Measurements from ENCODE around the gene ZFAND3. TPM values are rescaled to one million over a fixed set of nuclear protein-coding genes. Genes with fewer than 3 reads are reported as not detected.

Gene ZFAND3
- total RNA-seq, 3 donors from 2014 or later = 34.1 to 53.0 (median 36.0) TPM

DNA sequence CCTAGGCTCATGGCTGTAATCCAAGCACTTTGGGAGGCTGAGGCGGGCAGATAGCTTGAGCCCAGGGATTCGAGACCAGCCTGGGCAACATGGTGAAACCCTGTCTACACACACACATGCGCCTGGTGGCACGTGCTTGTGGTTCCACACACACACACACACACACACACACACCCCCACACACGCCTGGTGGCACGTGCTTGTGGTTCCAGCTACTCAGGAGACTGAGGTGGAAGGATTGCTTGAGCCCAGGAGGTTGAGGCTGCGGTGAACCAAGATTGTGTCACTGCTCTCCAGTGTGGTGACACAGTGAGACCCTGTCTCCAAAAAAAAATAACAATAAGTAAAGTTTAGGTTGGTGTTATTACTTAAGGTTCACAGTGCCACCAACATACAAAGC lies 165.8 kb downstream of the ZFAND3 start:
- no peaks in the 10 kb centered on the region for H3K36me3 ChIP-seq
- TF ChIP-seq POLR2AphosphoS5 (IDR thresholded peaks at IDR 0.05) = no peak
- TF ChIP-seq POLR2A (IDR thresholded peaks at IDR 0.05) = no peak
- TF ChIP-seq, protein P1, sequence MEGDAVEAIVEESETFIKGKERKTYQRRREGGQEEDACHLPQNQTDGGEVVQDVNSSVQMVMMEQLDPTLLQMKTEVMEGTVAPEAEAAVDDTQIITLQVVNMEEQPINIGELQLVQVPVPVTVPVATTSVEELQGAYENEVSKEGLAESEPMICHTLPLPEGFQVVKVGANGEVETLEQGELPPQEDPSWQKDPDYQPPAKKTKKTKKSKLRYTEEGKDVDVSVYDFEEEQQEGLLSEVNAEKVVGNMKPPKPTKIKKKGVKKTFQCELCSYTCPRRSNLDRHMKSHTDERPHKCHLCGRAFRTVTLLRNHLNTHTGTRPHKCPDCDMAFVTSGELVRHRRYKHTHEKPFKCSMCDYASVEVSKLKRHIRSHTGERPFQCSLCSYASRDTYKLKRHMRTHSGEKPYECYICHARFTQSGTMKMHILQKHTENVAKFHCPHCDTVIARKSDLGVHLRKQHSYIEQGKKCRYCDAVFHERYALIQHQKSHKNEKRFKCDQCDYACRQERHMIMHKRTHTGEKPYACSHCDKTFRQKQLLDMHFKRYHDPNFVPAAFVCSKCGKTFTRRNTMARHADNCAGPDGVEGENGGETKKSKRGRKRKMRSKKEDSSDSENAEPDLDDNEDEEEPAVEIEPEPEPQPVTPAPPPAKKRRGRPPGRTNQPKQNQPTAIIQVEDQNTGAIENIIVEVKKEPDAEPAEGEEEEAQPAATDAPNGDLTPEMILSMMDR (IDR thresholded peaks at IDR 0.05) = no peak

DNA sequence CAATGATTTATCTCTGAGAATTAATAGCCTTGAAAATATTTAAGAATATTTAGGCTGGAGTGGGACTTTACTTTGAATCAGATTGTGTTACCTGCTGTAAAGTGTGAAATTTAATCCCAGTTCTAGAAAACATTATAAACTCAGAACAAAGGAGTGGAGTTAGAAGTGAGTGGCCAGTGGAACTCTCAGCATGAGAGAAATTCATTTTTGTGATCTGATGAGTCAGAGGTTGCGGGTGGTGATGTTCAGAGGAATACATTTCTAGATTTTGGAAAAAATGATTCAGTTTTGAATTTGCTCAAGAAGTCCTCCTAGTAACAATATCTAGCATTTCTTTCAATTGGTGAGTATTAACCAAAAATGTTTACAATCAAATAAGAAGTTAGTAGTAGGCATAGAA lies 167.5 kb downstream of the ZFAND3 start:
- no peak overlapping the region for H3K4me3 ChIP-seq
- TF ChIP-seq, protein P1 (IDR thresholded peaks at IDR 0.05) = no peak
- TF ChIP-seq POLR2AphosphoS5 (IDR thresholded peaks at IDR 0.05) = no peak
- TF ChIP-seq POLR2A (IDR thresholded peaks at IDR 0.05) = no peak
- no peaks in the 10 kb centered on the region for H3K4me1 ChIP-seq
- intact Hi-C loops (cut with DNase I; ENCODE audit: low total_unique reads) = no loop called here
- no peaks in the 10 kb centered on the region for H3K36me3 ChIP-seq
- H3K27me3 ChIP-seq = no peaks in the 10 kb centered on the region
- H3K27ac ChIP-seq = no peak overlapping the region
- no peak for DNase-seq (ENCODE audit: low spot score in 2 of 2)
- no peaks in the 10 kb centered on the region for H3K9me3 ChIP-seq

More for the DNA sequence above, 165.8 kb downstream of the ZFAND3 start:
- Histone ChIP-seq H3K4me1 (no peaks in the 10 kb centered on the region), H3K27ac (no peak overlapping the region), H3K4me3 (no peak overlapping the region), H3K9me3 (no peaks in the 10 kb centered on the region), H3K27me3 (no peaks in the 10 kb centered on the region)
- intact Hi-C loops (cut with DNase I; ENCODE audit: low total_unique reads) = no loop called here
- DNase-seq (ENCODE audit: low spot score in 2 of 2) = no peak

DNA sequence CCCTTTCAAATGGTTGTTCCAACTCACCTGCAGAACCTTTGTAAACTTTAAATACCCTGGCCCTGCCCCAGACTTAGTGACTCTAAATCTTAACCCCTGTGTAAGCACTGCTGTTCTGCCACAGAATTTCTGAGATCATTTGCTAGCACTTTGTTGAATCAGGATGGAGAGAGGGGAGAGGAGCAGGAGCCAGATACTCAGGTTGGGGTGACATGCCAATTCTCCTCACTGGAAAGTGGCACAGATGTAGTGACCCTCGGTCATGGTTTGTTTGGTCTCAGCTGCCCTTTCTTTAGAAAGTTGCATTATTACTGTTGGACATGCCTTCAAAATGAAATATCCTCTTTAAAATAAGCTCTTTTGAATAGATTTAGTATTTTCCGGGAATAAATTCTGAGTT lies 168.0 kb downstream of the ZFAND3 start:
- H3K27ac ChIP-seq = no peak overlapping the region
- no peaks in the 10 kb centered on the region for H3K36me3 ChIP-seq
- H3K27me3 ChIP-seq = no peaks in the 10 kb centered on the region
- TF ChIP-seq POLR2A (IDR thresholded peaks at IDR 0.05) = no peak
- TF ChIP-seq, protein P1 (IDR thresholded peaks at IDR 0.05) = no peak
- TF ChIP-seq POLR2AphosphoS5 (IDR thresholded peaks at IDR 0.05) = no peak
- no peaks in the 10 kb centered on the region for H3K9me3 ChIP-seq
- no peak overlapping the region for H3K4me3 ChIP-seq
- no peaks in the 10 kb centered on the region for H3K4me1 ChIP-seq
- intact Hi-C loops (cut with DNase I; ENCODE audit: low total_unique reads) = no loop called here
- no peak for DNase-seq (ENCODE audit: low spot score in 2 of 2)

DNA sequence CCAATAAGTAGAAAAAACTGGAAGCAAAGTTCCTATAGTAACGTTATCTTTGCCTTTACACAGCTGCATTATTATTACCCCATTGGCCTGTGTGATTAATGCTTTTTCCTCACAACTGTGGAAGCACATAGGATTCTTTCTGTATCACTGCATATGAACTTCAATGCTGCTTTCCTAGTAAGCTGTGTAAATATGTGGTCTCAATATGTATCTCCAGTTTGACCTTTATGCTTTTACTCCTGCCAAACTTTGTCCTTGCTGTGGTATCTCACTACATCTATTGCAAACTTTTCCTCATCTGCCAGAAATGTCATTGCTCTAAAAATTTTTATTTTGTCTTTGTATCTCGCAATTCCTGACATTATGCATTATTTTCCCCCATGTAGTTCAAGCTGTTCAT lies 168.6 kb downstream of the ZFAND3 start:
- Histone ChIP-seq H3K4me1 (no peaks in the 10 kb centered on the region), H3K27ac (no peak overlapping the region), H3K9me3 (no peaks in the 10 kb centered on the region), H3K27me3 (no peaks in the 10 kb centered on the region), H3K4me3 (no peak overlapping the region), H3K36me3 (no peaks in the 10 kb centered on the region)
- TF ChIP-seq POLR2A (IDR thresholded peaks at IDR 0.05) = no peak
- TF ChIP-seq POLR2AphosphoS5 (IDR thresholded peaks at IDR 0.05) = no peak
- TF ChIP-seq, protein P1 (IDR thresholded peaks at IDR 0.05) = no peak
- intact Hi-C loops (cut with DNase I; ENCODE audit: low total_unique reads) = no loop called here
- no peak for DNase-seq (ENCODE audit: low spot score in 2 of 2)

DNA sequence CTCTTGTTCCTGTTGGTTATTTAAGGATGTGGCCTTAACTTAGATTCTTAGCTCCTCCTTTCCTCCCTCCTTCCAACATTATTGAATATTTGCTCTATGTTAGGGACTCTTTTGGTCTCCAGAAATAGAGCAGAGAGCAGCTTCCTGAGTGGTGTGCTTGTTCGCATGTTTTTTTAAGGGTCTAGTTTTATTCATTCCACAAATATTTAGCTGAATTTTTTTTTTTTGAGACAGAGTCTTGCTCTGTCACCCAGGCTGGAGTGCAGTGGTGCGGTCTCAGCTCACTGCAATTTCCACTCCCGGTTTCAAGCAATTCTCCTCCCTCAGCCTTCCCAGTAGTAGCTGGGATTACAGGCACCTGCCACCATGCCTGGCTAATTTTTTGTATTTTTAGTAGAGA lies 169.2 kb downstream of the ZFAND3 start:
- intact Hi-C loops (cut with DNase I; ENCODE audit: low total_unique reads) = no loop called here
- DNase-seq (ENCODE audit: low spot score in 2 of 2) = no peak
- Histone ChIP-seq H3K4me1 (no peaks in the 10 kb centered on the region), H3K4me3 (no peak overlapping the region), H3K27me3 (no peaks in the 10 kb centered on the region), H3K36me3 (no peaks in the 10 kb centered on the region), H3K9me3 (no peaks in the 10 kb centered on the region), H3K27ac (no peak overlapping the region)
- no peak for TF ChIP-seq POLR2AphosphoS5 (IDR thresholded peaks at IDR 0.05)
- TF ChIP-seq, protein P1 (IDR thresholded peaks at IDR 0.05) = no peak
- no peak for TF ChIP-seq POLR2A (IDR thresholded peaks at IDR 0.05)
